Measurements from ENCODE around the gene CYTH1.
"Not testable (repeated sequence)": the region's sequence is repeated elsewhere in the genome, so short reads cannot be mapped to it uniquely, and the experiment has no call there.

Gene CYTH1

GRCh38 chr17:78674595-78675315, 107.3 kb downstream of the CYTH1 start:
- Histone ChIP-seq H3K27ac (ENCODE audit: low read depth, low read length) (no peak overlapping the region), H3K36me3 (ENCODE audit: control insufficient read depth, insufficient read depth, low read length) (peaks cover 8% of the 10 kb centered on the region; the same call in 1 of the 2 replicates), H3K4me1 (ENCODE audit: control insufficient read depth, insufficient read depth, low read length) (no peaks in the 10 kb centered on the region), H3K9ac (ENCODE audit: low read depth, low read length) (no peak overlapping the region), H3K27me3 (ENCODE audit: control insufficient read depth, insufficient read depth, low read length) (no peaks in the 10 kb centered on the region), H3K4me3 (ENCODE audit: low read depth, low read length) (no peak overlapping the region), H3K9me3 (ENCODE audit: control insufficient read depth, insufficient read depth, low read length) (no peaks in the 10 kb centered on the region)

GRCh38 chr17:78674156-78674555, 107.9 kb downstream of the CYTH1 start:
- Histone ChIP-seq H3K9ac (ENCODE audit: low read depth, low read length) (no peak overlapping the region), H3K4me1 (ENCODE audit: control insufficient read depth, insufficient read depth, low read length) (no peaks in the 10 kb centered on the region), H3K9me3 (ENCODE audit: control insufficient read depth, insufficient read depth, low read length) (no peaks in the 10 kb centered on the region), H3K36me3 (ENCODE audit: control insufficient read depth, insufficient read depth, low read length) (peaks cover 2% of the 10 kb centered on the region; the same call in 1 of the 2 replicates), H3K4me3 (ENCODE audit: low read depth, low read length) (no peak overlapping the region), H3K27me3 (ENCODE audit: control insufficient read depth, insufficient read depth, low read length) (no peaks in the 10 kb centered on the region), H3K27ac (ENCODE audit: low read depth, low read length) (no peak overlapping the region)

GRCh38 chr17:78673395-78673794, 108.7 kb downstream of the CYTH1 start:
- H3K36me3 ChIP-seq (ENCODE audit: control insufficient read depth, insufficient read depth, low read length) = no peaks in the 10 kb centered on the region
- H3K9me3 ChIP-seq (ENCODE audit: control insufficient read depth, insufficient read depth, low read length) = no peaks in the 10 kb centered on the region
- H3K4me3 ChIP-seq (ENCODE audit: low read depth, low read length) = no peak overlapping the region
- no peaks in the 10 kb centered on the region for H3K27me3 ChIP-seq (ENCODE audit: control insufficient read depth, insufficient read depth, low read length)
- H3K4me1 ChIP-seq (ENCODE audit: control insufficient read depth, insufficient read depth, low read length) = no peaks in the 10 kb centered on the region
- H3K27ac ChIP-seq (ENCODE audit: low read depth, low read length) = no peak overlapping the region
- no peak overlapping the region for H3K9ac ChIP-seq (ENCODE audit: low read depth, low read length)

GRCh38 chr17:78672871-78673371, 109.2 kb downstream of the CYTH1 start:
- Histone ChIP-seq H3K4me3 (ENCODE audit: low read depth, low read length) (no peak overlapping the region), H3K9ac (ENCODE audit: low read depth, low read length) (no peak overlapping the region), H3K4me1 (ENCODE audit: control insufficient read depth, insufficient read depth, low read length) (no peaks in the 10 kb centered on the region), H3K9me3 (ENCODE audit: control insufficient read depth, insufficient read depth, low read length) (no peaks in the 10 kb centered on the region), H3K36me3 (ENCODE audit: control insufficient read depth, insufficient read depth, low read length) (no peaks in the 10 kb centered on the region), H3K27me3 (ENCODE audit: control insufficient read depth, insufficient read depth, low read length) (no peaks in the 10 kb centered on the region), H3K27ac (ENCODE audit: low read depth, low read length) (no peak overlapping the region)

GRCh38 chr17:78672005-78672404, 110.1 kb downstream of the CYTH1 start:
- Histone ChIP-seq H3K4me3 (ENCODE audit: low read depth, low read length) (no peak overlapping the region), H3K9me3 (ENCODE audit: control insufficient read depth, insufficient read depth, low read length) (no peaks in the 10 kb centered on the region), H3K9ac (ENCODE audit: low read depth, low read length) (no peak overlapping the region), H3K4me1 (ENCODE audit: control insufficient read depth, insufficient read depth, low read length) (no peaks in the 10 kb centered on the region), H3K27me3 (ENCODE audit: control insufficient read depth, insufficient read depth, low read length) (no peaks in the 10 kb centered on the region), H3K36me3 (ENCODE audit: control insufficient read depth, insufficient read depth, low read length) (no peaks in the 10 kb centered on the region), H3K27ac (ENCODE audit: low read depth, low read length) (no peak overlapping the region)

GRCh38 chr17:78671726-78672001, 110.4 kb downstream of the CYTH1 start:
- H3K9me3 ChIP-seq (ENCODE audit: control insufficient read depth, insufficient read depth, low read length); H3K9ac ChIP-seq (ENCODE audit: low read depth, low read length); H3K36me3 ChIP-seq (ENCODE audit: control insufficient read depth, insufficient read depth, low read length); H3K27me3 ChIP-seq (ENCODE audit: control insufficient read depth, insufficient read depth, low read length); H3K4me3 ChIP-seq (ENCODE audit: low read depth, low read length); H3K27ac ChIP-seq (ENCODE audit: low read depth, low read length); H3K4me1 ChIP-seq (ENCODE audit: control insufficient read depth, insufficient read depth, low read length): not testable (repeated sequence)

GRCh38 chr17:78670850-78671725, 111.0 kb downstream of the CYTH1 start:
- Histone ChIP-seq H3K4me3 (ENCODE audit: low read depth, low read length) (no peak overlapping the region), H3K9ac (ENCODE audit: low read depth, low read length) (no peak overlapping the region), H3K36me3 (ENCODE audit: control insufficient read depth, insufficient read depth, low read length) (no peaks in the 10 kb centered on the region), H3K27me3 (ENCODE audit: control insufficient read depth, insufficient read depth, low read length) (no peaks in the 10 kb centered on the region), H3K4me1 (ENCODE audit: control insufficient read depth, insufficient read depth, low read length) (no peaks in the 10 kb centered on the region), H3K9me3 (ENCODE audit: control insufficient read depth, insufficient read depth, low read length) (no peaks in the 10 kb centered on the region), H3K27ac (ENCODE audit: low read depth, low read length) (no peak overlapping the region)

- H3K9ac ChIP-seq (ENCODE audit: low read depth, low read length) = no peak overlapping the region
- H3K27me3 ChIP-seq (ENCODE audit: control insufficient read depth, insufficient read depth, low read length) = no peaks in the 10 kb centered on the region
- H3K4me3 ChIP-seq (ENCODE audit: low read depth, low read length) = no peak overlapping the region
- H3K4me1 ChIP-seq (ENCODE audit: control insufficient read depth, insufficient read depth, low read length) = no peaks in the 10 kb centered on the region
- H3K9me3 ChIP-seq (ENCODE audit: control insufficient read depth, insufficient read depth, low read length) = no peaks in the 10 kb centered on the region
- H3K36me3 ChIP-seq (ENCODE audit: control insufficient read depth, insufficient read depth, low read length) = no peaks in the 10 kb centered on the region
- no peak overlapping the region for H3K27ac ChIP-seq (ENCODE audit: low read depth, low read length)
Observed at GRCh38 chr17:78669975-78670518, 112.0 kb downstream of the CYTH1 start.

GRCh38 chr17:78669256-78669974, 112.7 kb downstream of the CYTH1 start:
- Histone ChIP-seq H3K4me1 (ENCODE audit: control insufficient read depth, insufficient read depth, low read length) (no peaks in the 10 kb centered on the region), H3K36me3 (ENCODE audit: control insufficient read depth, insufficient read depth, low read length) (no peaks in the 10 kb centered on the region), H3K27me3 (ENCODE audit: control insufficient read depth, insufficient read depth, low read length) (no peaks in the 10 kb centered on the region), H3K9ac (ENCODE audit: low read depth, low read length) (no peak overlapping the region), H3K9me3 (ENCODE audit: control insufficient read depth, insufficient read depth, low read length) (no peaks in the 10 kb centered on the region), H3K4me3 (ENCODE audit: low read depth, low read length) (no peak overlapping the region), H3K27ac (ENCODE audit: low read depth, low read length) (no peak overlapping the region)

GRCh38 chr17:78668847-78669246, 113.2 kb downstream of the CYTH1 start:
- no peaks in the 10 kb centered on the region for H3K36me3 ChIP-seq (ENCODE audit: control insufficient read depth, insufficient read depth, low read length)
- H3K4me1 ChIP-seq (ENCODE audit: control insufficient read depth, insufficient read depth, low read length) = no peaks in the 10 kb centered on the region
- H3K9ac ChIP-seq (ENCODE audit: low read depth, low read length) = no peak overlapping the region
- H3K27me3 ChIP-seq (ENCODE audit: control insufficient read depth, insufficient read depth, low read length) = no peaks in the 10 kb centered on the region
- H3K27ac ChIP-seq (ENCODE audit: low read depth, low read length) = no peak overlapping the region
- H3K9me3 ChIP-seq (ENCODE audit: control insufficient read depth, insufficient read depth, low read length) = no peaks in the 10 kb centered on the region
- no peak overlapping the region for H3K4me3 ChIP-seq (ENCODE audit: low read depth, low read length)

Data from HUES48 (cell line).